DOHH2 (cell line): ENCODE data around the gene KIF22.

ENCODE experiments used
- CTCF ChIP-seq: fragments of 200-600 bp; sonication (generic); IDR thresholded peaks from one replicate; pipeline ENCODE4 v1.5.1; 2014; ENCODE audit warnings: antibody characterized with exemption, mild to moderate bottlenecking, low read depth, low read length; ENCODE audit not compliant: poor library complexity, severe bottlenecking
- EZH2phosphoT487 ChIP-seq: fragments of 200-600 bp; sonication (generic); IDR thresholded peaks from 2 replicates; pipeline ENCODE4 v1.6.1; 2017; ENCODE audit warnings: borderline replicate concordance, mild to moderate bottlenecking, antibody characterized with exemption, low read length, moderate library complexity, mixed read lengths

- TF ChIP-seq EZH2phosphoT487, result no peak
- no peak for TF ChIP-seq CTCF
These were observed 59.0 kb downstream of the KIF22 start for GRCh38 chr16:29849505-29849904.
